ENCODE measurements around the gene B3GNT9.

GRCh38 chr16:67196881-67197280 is 46.1 kb upstream of the B3GNT9 start:
- TF ChIP-seq CTCF (IDR thresholded peaks at IDR 0.05) (no peak), POLR2AphosphoS5 (IDR thresholded peaks at IDR 0.05; ENCODE audit: insufficient read depth in 1 of 2, low read depth in 1 of 2) (no peak)
